ENCODE results near the gene SNRNP48. TPM values are rescaled to one million over a fixed set of nuclear protein-coding genes. Genes with fewer than 3 reads are reported as not detected.

The SNRNP48 gene
- total and polyA plus RNA-seq, 10 of the 15 experiments (the other 5 are each of a cell fraction or from before 2014, with no cell fraction given), result 3.2 to 14.4 (median 8.9) TPM

DNA sequence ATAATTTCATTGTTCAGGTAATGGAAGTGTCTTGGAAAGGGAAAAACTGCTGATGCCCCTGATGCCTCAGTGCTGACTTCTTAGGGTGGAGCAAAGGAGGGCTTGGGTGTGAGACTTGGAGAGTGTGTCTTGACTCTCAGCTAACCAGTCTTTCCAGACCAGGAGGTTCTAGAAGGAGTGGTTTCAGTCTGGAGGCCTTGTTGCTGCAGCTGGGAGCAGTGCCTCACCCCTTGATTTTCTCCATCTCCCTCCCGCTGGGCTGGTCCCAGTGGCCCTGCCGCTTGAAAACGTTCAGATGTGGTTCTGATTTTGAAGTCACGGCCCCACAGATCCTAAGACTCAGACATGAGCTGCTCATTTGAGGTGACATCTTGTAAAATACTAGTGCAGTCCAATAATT, 43.1 kb upstream of the SNRNP48 start (continued):
- TF ChIP-seq ZNF687 (IDR thresholded peaks at IDR 0.05) (no peak), YY1 (IDR thresholded peaks at IDR 0.05; ENCODE audit: low read depth, low read length) (no peak), FOXM1 (IDR thresholded peaks at IDR 0.05; ENCODE audit: low read depth, low read length) (no peak)

DNA sequence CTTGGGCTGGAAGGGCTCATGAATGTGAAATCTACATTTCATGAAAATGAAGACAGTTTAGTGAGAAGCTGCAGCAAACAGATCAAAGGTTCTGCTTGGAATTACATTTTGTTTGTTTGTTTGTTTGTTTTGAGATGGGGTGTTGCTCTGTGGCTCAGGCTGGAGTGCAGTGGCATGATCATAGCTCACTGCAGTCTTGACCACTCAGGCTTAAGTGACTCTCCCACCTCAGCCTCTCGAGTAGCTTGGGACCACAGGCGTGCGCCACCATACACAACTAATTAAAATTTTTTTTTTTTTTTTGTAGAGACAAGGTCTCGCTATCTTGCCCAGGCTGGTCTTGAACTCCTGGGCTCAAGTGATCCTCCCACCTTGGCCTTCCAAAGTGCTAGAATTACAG, 42.7 kb upstream of the SNRNP48 start:
- POLR2A ChIA-PET, result no interaction called here
- TF ChIP-seq JUNB (IDR thresholded peaks at IDR 0.05), result no peak
- TF ChIP-seq TBL1XR1 (IDR thresholded peaks at IDR 0.05; ENCODE audit: low read depth, low read length), result no peak
- no peak for TF ChIP-seq MAX (IDR thresholded peaks at IDR 0.05; ENCODE audit: low read depth, low read length)
- no peak for TF ChIP-seq CHD1 (IDR thresholded peaks at IDR 0.05; ENCODE audit: low read depth, low read length)
- no peak for TF ChIP-seq MEF2A (IDR thresholded peaks at IDR 0.05; ENCODE audit: insufficient read depth, low read depth, low read length)
- no peak for TF ChIP-seq SMAD5 (IDR thresholded peaks at IDR 0.05; ENCODE audit: low read depth)
- no peak for TF ChIP-seq CREB1 (IDR thresholded peaks at IDR 0.05; ENCODE audit: low read depth)
- no peak for TF ChIP-seq ZNF217 (IDR thresholded peaks at IDR 0.05)
- TF ChIP-seq, protein P1, sequence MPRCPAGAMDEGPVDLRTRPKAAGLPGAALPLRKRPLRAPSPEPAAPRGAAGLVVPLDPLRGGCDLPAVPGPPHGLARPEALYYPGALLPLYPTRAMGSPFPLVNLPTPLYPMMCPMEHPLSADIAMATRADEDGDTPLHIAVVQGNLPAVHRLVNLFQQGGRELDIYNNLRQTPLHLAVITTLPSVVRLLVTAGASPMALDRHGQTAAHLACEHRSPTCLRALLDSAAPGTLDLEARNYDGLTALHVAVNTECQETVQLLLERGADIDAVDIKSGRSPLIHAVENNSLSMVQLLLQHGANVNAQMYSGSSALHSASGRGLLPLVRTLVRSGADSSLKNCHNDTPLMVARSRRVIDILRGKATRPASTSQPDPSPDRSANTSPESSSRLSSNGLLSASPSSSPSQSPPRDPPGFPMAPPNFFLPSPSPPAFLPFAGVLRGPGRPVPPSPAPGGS (IDR thresholded peaks at IDR 0.05; ENCODE audit: borderline replicate concordance, insufficient read depth, low read depth, low read length, poor library complexity, severe bottlenecking), result no peak
- no peak for TF ChIP-seq SUZ12 (IDR thresholded peaks at IDR 0.05; ENCODE audit: unreplicated experiment)
- no peak for TF ChIP-seq MLLT1 (IDR thresholded peaks at IDR 0.05)
- no peak for TF ChIP-seq CEBPB (IDR thresholded peaks at IDR 0.05; ENCODE audit: borderline replicate concordance in 1 of 2, low read depth in 2 of 2, low read length in 2 of 2)
- TF ChIP-seq CREM (IDR thresholded peaks at IDR 0.05; ENCODE audit: low read depth), result no peak
- Histone ChIP-seq H3K4me3 (no peak overlapping the region), H3K9me3 (replicated peaks; ENCODE audit: control insufficient read depth, insufficient read depth, low read length) (no peaks in the 10 kb centered on the region), H4K20me1 (ENCODE audit: control insufficient read depth, insufficient read depth) (no peaks in the 10 kb centered on the region), H3K79me2 (ENCODE audit: control insufficient read depth, insufficient read depth, low read length) (no peaks in the 10 kb centered on the region), H3K4me2 (ENCODE audit: control insufficient read depth, insufficient read depth) (no peak overlapping the region), H3K27me3 (replicated peaks in 1 of 2; ENCODE audit: control insufficient read depth in 2 of 2, insufficient read depth in 2 of 2, low read length in 1 of 2) (peaks cover 9 to 10% of the 10 kb centered on the region in 2 experiments), H3K27ac (ENCODE audit: control insufficient read depth, insufficient read depth) (no peak overlapping the region), H3K9ac (ENCODE audit: control insufficient read depth, insufficient read depth, low read length) (no peak overlapping the region), H3K4me1 (ENCODE audit: control insufficient read depth, insufficient read depth, low read length) (no peaks in the 10 kb centered on the region), H3K36me3 (ENCODE audit: control insufficient read depth in 2 of 2, insufficient read depth in 2 of 2, low read length in 1 of 2) (no peaks in the 10 kb centered on the region), H2AFZ (ENCODE audit: control insufficient read depth, low read depth, low read length) (no peak overlapping the region)
- intact Hi-C loops (cut with micrococcal nuclease; ENCODE audit: unreplicated experiment) (no loop called here), in situ Hi-C loops (cut with MboI) (no loop called here)
- WGBS (ENCODE audit: insufficient coverage, insufficient replicate concordance, low lambda C conversion rate, missing lambda C conversion rate), result 36% methylated on average over 4 of the region's 4 CpGs
- DNase-seq (ENCODE audit: low read depth, low spot score) (no peak), FAIRE-seq (no peak), ATAC-seq (no peak)
- SMC1A ChIA-PET (ENCODE audit: uncharacterized antibody, unreplicated experiment), result interaction anchor here (0.7 kb wide), 1 partner anchor 46 kb away, joined by 3 read pairs; no protein-coding TSS in a partner anchor
- CTCF ChIA-PET, result interaction anchor here (0.6 kb wide), 1 partner anchor 466 kb away, joined by 3 read pairs; no protein-coding TSS in a partner anchor
- no TSS peak for BruUV-seq (replicated peaks)
- RAD21 ChIA-PET (ENCODE audit: unreplicated experiment), result no interaction called here
